ENCODE measurements around the gene PQBP1. TPM values are rescaled to one million over a fixed set of nuclear protein-coding genes. Genes with fewer than 3 reads are reported as not detected.

Gene PQBP1
- total and polyA plus RNA-seq, 2 donors (not counting 1 experiment from before 2014, with no cell fraction given): 89.9 to 128 TPM

GRCh38 chrX:48904180-48904579, 6.5 kb downstream of the PQBP1 start:
- intact Hi-C loops (cut with micrococcal nuclease): no loop called here
- H3K9me3 ChIP-seq (ENCODE audit: control extremely low read depth in 1 of 3, control insufficient read depth in 2 of 3, insufficient read depth in 1 of 3, low read length in 2 of 3): no peaks in the 10 kb centered on the region
- Mint-ChIP-seq H3K27ac (no peak overlapping the region), H3K27me3 (no peaks in the 10 kb centered on the region), H3K4me1 (peaks cover 2% of the 10 kb centered on the region), H3K4me3 (no peak overlapping the region), H3K9me3 (ENCODE audit: insufficient read depth) (no peaks in the 10 kb centered on the region)
- H2AFZ ChIP-seq (ENCODE audit: insufficient read depth, low read depth, low read length, poor library complexity, severe bottlenecking): no peak overlapping the region
- ChIA-PET POLR2A (no interaction called here), CTCF (no interaction called here)
- ATAC-seq (ENCODE audit: low read depth) (no peak), DNase-seq (peak; percentile 9)
- WGBS (ENCODE audit: insufficient coverage): no CpG with 5 or more reads among the region's 8 CpGs
- H3K36me3 ChIP-seq (replicated peaks in 1 of 2; ENCODE audit: control extremely low read depth in 1 of 2, control insufficient read depth in 1 of 2, extremely low read depth in 1 of 2, insufficient read depth in 2 of 2, low read length in 1 of 2): peaks cover 2 to 24% of the 10 kb centered on the region in 2 experiments
- peaks cover 8% of the 10 kb centered on the region for H4K20me1 ChIP-seq (ENCODE audit: control insufficient read depth, insufficient read depth, low read length, poor library complexity, severe bottlenecking)
- no peak for TF ChIP-seq EZH2 (IDR thresholded peaks at IDR 0.05; ENCODE audit: borderline replicate concordance, insufficient read depth, low read depth, low read length, poor library complexity, severe bottlenecking)
- TF ChIP-seq CTCF (IDR thresholded peaks at IDR 0.05): no peak
- no peaks in the 10 kb centered on the region for H3K27me3 ChIP-seq (replicated peaks in 1 of 4; ENCODE audit: control extremely low read depth in 1 of 4, control insufficient read depth in 3 of 4, insufficient read depth in 4 of 4, low read length in 3 of 4)
- no peak overlapping the region for H3K27ac ChIP-seq (ENCODE audit: low read length in 2 of 2)
- H3K79me2 ChIP-seq (ENCODE audit: control insufficient read depth, insufficient read depth, low read length): peaks cover 10% of the 10 kb centered on the region
- no peak overlapping the region for H3K4me2 ChIP-seq (replicated peaks; ENCODE audit: low read depth, low read length, poor library complexity, severe bottlenecking)
- H3K4me1 ChIP-seq (ENCODE audit: control insufficient read depth in 2 of 2, insufficient read depth in 2 of 2, low read length in 2 of 2): peaks cover 3 to 5% of the 10 kb centered on the region in 2 donors
- H3K4me3 ChIP-seq (ENCODE audit: control extremely low read depth in 1 of 5, extremely low read depth in 1 of 5, insufficient read depth in 1 of 5, low read depth in 2 of 5, low read length in 4 of 5): no peak overlapping the region
- no peak overlapping the region for H3K9ac ChIP-seq (ENCODE audit: low read length)

GRCh38 chrX:48904626-48905025, 6.9 kb downstream of the PQBP1 start:
- H3K27me3 ChIP-seq (replicated peaks in 1 of 4; ENCODE audit: control extremely low read depth in 1 of 4, control insufficient read depth in 3 of 4, insufficient read depth in 4 of 4, low read length in 3 of 4): no peaks in the 10 kb centered on the region
- peaks cover 0 to 2% of the 10 kb centered on the region in 2 donors for H3K4me1 ChIP-seq (ENCODE audit: control insufficient read depth in 2 of 2, insufficient read depth in 2 of 2, low read length in 2 of 2)
- peaks cover 8% of the 10 kb centered on the region for H4K20me1 ChIP-seq (ENCODE audit: control insufficient read depth, insufficient read depth, low read length, poor library complexity, severe bottlenecking)
- peaks cover 10% of the 10 kb centered on the region for H3K79me2 ChIP-seq (ENCODE audit: control insufficient read depth, insufficient read depth, low read length)
- Mint-ChIP-seq H3K9me3 (ENCODE audit: insufficient read depth) (no peaks in the 10 kb centered on the region), H3K27ac (no peak overlapping the region), H3K4me1 (peaks cover 2% of the 10 kb centered on the region), H3K27me3 (no peaks in the 10 kb centered on the region), H3K4me3 (no peak overlapping the region)
- DNase-seq: peak; percentile 13
- WGBS (ENCODE audit: insufficient coverage): 95% methylated on average over 12 of the region's 14 CpGs
- H3K4me2 ChIP-seq (replicated peaks; ENCODE audit: low read depth, low read length, poor library complexity, severe bottlenecking): no peak overlapping the region
- ChIA-PET POLR2A (no interaction called here), CTCF (no interaction called here)
- H3K27ac ChIP-seq (ENCODE audit: low read length in 2 of 2): no peak overlapping the region
- H3K36me3 ChIP-seq (replicated peaks in 1 of 2; ENCODE audit: control extremely low read depth in 1 of 2, control insufficient read depth in 1 of 2, extremely low read depth in 1 of 2, insufficient read depth in 2 of 2, low read length in 1 of 2): peaks cover 2 to 24% of the 10 kb centered on the region in 2 experiments
- no peak overlapping the region for H3K9ac ChIP-seq (ENCODE audit: low read length)
- no peak overlapping the region for H2AFZ ChIP-seq (ENCODE audit: insufficient read depth, low read depth, low read length, poor library complexity, severe bottlenecking)
- H3K4me3 ChIP-seq (ENCODE audit: control extremely low read depth in 1 of 5, extremely low read depth in 1 of 5, insufficient read depth in 1 of 5, low read depth in 2 of 5, low read length in 4 of 5): no peak overlapping the region
- H3K9me3 ChIP-seq (ENCODE audit: control extremely low read depth in 1 of 3, control insufficient read depth in 2 of 3, insufficient read depth in 1 of 3, low read length in 2 of 3): no peaks in the 10 kb centered on the region
- intact Hi-C loops (cut with micrococcal nuclease): no loop called here
- no peak for TF ChIP-seq EZH2 (IDR thresholded peaks at IDR 0.05; ENCODE audit: borderline replicate concordance, insufficient read depth, low read depth, low read length, poor library complexity, severe bottlenecking)
- no peak for TF ChIP-seq CTCF (IDR thresholded peaks at IDR 0.05)
- ATAC-seq (ENCODE audit: low read depth): no peak
